ENCODE measurements around the gene PDZD2. TPM values are rescaled to one million over a fixed set of nuclear protein-coding genes. Genes with fewer than 3 reads are reported as not detected.

Gene PDZD2
- total RNA-seq, 1 donor from 2014 or later: 0.65 TPM

DNA sequence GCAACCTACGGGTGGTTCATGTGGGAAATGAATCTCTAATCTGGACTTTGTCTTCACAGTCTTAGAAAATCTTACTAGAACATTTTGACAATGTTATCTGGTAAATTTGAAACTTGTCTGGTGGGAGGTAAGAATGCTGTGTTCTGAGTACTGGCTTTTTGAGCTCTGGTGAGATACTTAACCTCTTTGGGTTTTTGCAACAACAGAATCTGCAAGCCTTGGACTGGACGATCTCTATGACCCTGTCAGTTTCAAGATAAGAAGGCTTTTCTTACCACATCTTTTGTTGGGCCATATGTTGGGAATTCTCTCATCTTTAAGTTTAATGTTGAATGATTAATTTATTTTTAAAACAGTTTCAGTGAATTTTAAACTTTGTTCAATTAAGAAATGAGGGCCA is 422.3 kb downstream of the PDZD2 start:
- TF ChIP-seq, protein P1, sequence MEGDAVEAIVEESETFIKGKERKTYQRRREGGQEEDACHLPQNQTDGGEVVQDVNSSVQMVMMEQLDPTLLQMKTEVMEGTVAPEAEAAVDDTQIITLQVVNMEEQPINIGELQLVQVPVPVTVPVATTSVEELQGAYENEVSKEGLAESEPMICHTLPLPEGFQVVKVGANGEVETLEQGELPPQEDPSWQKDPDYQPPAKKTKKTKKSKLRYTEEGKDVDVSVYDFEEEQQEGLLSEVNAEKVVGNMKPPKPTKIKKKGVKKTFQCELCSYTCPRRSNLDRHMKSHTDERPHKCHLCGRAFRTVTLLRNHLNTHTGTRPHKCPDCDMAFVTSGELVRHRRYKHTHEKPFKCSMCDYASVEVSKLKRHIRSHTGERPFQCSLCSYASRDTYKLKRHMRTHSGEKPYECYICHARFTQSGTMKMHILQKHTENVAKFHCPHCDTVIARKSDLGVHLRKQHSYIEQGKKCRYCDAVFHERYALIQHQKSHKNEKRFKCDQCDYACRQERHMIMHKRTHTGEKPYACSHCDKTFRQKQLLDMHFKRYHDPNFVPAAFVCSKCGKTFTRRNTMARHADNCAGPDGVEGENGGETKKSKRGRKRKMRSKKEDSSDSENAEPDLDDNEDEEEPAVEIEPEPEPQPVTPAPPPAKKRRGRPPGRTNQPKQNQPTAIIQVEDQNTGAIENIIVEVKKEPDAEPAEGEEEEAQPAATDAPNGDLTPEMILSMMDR (conservative IDR thresholded peaks at IDR 0.05): no peak
- no peak overlapping the region for H3K4me3 Mint-ChIP-seq
- no peaks in the 10 kb centered on the region for H3K36me3 Mint-ChIP-seq (ENCODE audit: low read depth)
- no peaks in the 10 kb centered on the region for H3K27me3 Mint-ChIP-seq (ENCODE audit: low read depth)
- no peak overlapping the region for H3K27ac Mint-ChIP-seq (ENCODE audit: unreplicated experiment)
- peaks cover 9% of the 10 kb centered on the region for H3K4me1 Mint-ChIP-seq
- H3K9me3 Mint-ChIP-seq: peaks cover 3% of the 10 kb centered on the region
- no peak for DNase-seq (ENCODE audit: low read depth, low spot score)

DNA sequence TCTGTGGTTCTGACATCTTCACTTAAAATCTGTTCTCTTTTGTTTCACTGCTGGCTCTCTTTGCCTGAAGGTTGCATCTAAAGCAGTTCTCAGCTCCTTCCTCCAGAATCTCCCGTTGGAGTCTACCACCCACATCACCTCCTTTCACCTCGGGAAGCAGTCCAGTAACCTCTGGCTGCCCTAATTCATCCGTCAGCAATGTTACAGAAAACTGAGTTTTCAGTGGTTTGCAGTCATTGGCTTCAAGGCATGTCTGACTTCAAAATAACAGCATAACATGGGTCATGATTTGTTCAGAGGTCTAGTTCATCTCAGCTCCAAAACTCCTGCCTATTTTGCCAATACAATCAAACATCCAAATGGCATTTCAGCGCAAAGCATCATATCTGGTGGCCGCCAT is 427.5 kb downstream of the PDZD2 start:
- TF ChIP-seq, protein P1 (conservative IDR thresholded peaks at IDR 0.05): no peak
- peaks cover 3% of the 10 kb centered on the region for H3K9me3 Mint-ChIP-seq
- H3K4me3 Mint-ChIP-seq: no peak overlapping the region
- DNase-seq (ENCODE audit: low read depth, low spot score): no peak
- H3K27ac Mint-ChIP-seq (ENCODE audit: unreplicated experiment): peak overlapping the region; percentile 81
- no peaks in the 10 kb centered on the region for H3K27me3 Mint-ChIP-seq (ENCODE audit: low read depth)
- H3K4me1 Mint-ChIP-seq: no peaks in the 10 kb centered on the region
- no peaks in the 10 kb centered on the region for H3K36me3 Mint-ChIP-seq (ENCODE audit: low read depth)

DNA sequence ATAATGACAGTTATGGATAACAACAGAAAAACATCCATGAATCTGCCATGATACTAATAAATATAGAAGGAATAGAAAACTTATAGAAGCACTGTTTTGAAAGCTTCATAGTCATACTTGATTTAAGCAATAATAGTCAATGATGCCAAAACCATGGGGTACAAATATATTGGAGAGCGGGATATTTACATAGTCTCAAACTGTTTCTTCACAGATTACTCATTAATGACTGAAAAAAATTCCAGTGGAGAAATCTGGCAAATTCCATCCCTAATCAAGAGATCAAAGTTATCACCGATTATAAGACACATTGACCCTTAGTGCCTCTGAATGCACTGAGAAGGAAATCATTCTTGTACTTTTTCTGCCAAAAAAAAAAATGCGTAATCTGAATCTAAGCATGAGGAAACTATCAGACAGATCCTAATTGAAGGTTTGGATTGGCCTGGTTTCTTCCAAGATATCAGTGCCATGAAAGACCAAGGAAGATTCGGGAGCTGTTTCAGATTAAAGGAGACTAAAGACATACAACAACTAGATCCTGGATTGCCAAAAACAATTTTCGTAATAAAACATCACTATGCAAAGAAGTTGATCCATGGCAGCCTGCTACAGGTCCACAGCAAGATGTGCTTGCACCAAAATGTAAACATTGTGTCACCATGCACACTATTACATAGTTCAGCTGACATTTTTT is 429.0 kb downstream of the PDZD2 start:
- H3K36me3 Mint-ChIP-seq (ENCODE audit: low read depth): no peaks in the 10 kb centered on the region
- TF ChIP-seq, protein P1 (conservative IDR thresholded peaks at IDR 0.05): no peak
- peaks cover 3% of the 10 kb centered on the region for H3K9me3 Mint-ChIP-seq
- no peaks in the 10 kb centered on the region for H3K4me1 Mint-ChIP-seq
- peak overlapping the region; percentile 74 for H3K27ac Mint-ChIP-seq (ENCODE audit: unreplicated experiment)
- H3K4me3 Mint-ChIP-seq: no peak overlapping the region
- no peak for DNase-seq (ENCODE audit: low read depth, low spot score)
- H3K27me3 Mint-ChIP-seq (ENCODE audit: low read depth): no peaks in the 10 kb centered on the region

DNA sequence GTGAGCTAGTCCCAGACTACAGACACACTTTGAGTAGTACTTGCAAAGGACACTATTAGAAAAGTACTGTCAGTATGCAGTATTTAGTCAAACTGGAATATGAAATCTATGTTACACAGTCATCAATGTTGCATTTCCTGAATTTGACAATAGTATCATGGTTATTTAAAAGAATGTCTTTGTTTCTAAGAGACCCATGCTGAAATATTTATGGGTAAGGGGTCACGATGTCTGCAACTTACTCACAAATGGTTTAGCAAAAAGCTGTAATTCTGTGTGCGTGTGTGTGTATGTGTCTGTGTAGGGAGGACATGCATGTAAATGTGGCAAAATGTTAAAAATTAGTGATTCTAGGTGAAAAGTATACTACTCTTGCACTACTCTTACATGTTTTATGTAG is 429.6 kb downstream of the PDZD2 start:
- TF ChIP-seq, protein P1 (conservative IDR thresholded peaks at IDR 0.05): no peak
- H3K4me1 Mint-ChIP-seq: no peaks in the 10 kb centered on the region
- peaks cover 3% of the 10 kb centered on the region for H3K9me3 Mint-ChIP-seq
- no peak for DNase-seq (ENCODE audit: low read depth, low spot score)
- no peaks in the 10 kb centered on the region for H3K36me3 Mint-ChIP-seq (ENCODE audit: low read depth)
- no peak overlapping the region for H3K4me3 Mint-ChIP-seq
- no peaks in the 10 kb centered on the region for H3K27me3 Mint-ChIP-seq (ENCODE audit: low read depth)
- H3K27ac Mint-ChIP-seq (ENCODE audit: unreplicated experiment): no peak overlapping the region

DNA sequence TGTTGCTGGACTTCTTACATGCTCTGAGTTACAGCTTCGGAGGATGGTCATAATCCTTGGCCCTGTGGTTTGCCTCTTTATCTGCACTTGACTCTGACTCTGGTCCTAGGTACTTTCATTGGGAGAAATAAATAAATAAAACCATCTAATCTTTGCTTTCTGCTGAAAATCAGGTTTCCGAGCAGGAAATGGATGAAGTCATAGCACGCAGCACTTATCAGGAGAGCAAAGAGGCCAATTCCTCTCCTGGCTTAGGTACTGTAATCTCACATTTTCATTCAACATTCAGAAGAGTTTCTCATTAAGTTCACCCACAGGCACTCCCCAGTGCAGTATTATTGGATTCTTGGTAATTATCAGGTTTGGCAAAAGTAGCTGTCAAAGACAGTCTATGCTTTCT is 430.5 kb downstream of the PDZD2 start:
- no peaks in the 10 kb centered on the region for H3K27me3 Mint-ChIP-seq (ENCODE audit: low read depth)
- H3K4me3 Mint-ChIP-seq: no peak overlapping the region
- H3K27ac Mint-ChIP-seq (ENCODE audit: unreplicated experiment): no peak overlapping the region
- peaks cover 3% of the 10 kb centered on the region for H3K9me3 Mint-ChIP-seq
- TF ChIP-seq, protein P1 (conservative IDR thresholded peaks at IDR 0.05): no peak
- no peaks in the 10 kb centered on the region for H3K36me3 Mint-ChIP-seq (ENCODE audit: low read depth)
- no peak for DNase-seq (ENCODE audit: low read depth, low spot score)
- no peaks in the 10 kb centered on the region for H3K4me1 Mint-ChIP-seq
